Erythroblast (primary cell): ENCODE results near the gene FRMD4A.

Experiments
- GATA1 ChIP-seq: IDR thresholded peaks from 2 replicates; pipeline ENCODE4 v1.6.1; 2011; ENCODE audit warnings: low read depth, mild to moderate bottlenecking, control low read depth, low read length, moderate library complexity
- POLR2A ChIP-seq: IDR thresholded peaks from 2 replicates; pipeline ENCODE4 v1.6.1; 2011; ENCODE audit warnings: mild to moderate bottlenecking, low read length

GRCh38 chr10:13776861-13777311 lies 553.8 kb downstream of the FRMD4A start:
- TF ChIP-seq POLR2A (no peak), GATA1 (no peak)
